Subcutaneous adipose tissue (tissue), 4 donors: ENCODE results near the gene NCK2. TPM values are rescaled to one million over a fixed set of nuclear protein-coding genes. Genes with fewer than 3 reads are reported as not detected.

ENCODE experiments used
- total RNA-seq, 4 donors: library from RNA; depleted of rRNA; stranded (reverse); fragments of >200 nt; gene quantifications; one replicate each; pipeline ENCODE4 v1.1.0, GENCODE V29; 2016
- TF ChIP-seq, protein P1 (sequence below): fragments of 450-650 bp; IDR thresholded peaks from one replicate; pipeline ENCODE4 v1.5.1; 2016; ENCODE audit warnings: low read depth, mild to moderate bottlenecking, control low read depth, antibody characterized with exemption, moderate library complexity

Gene NCK2
- total RNA-seq, 4 donors from 2014 or later = 24.3 to 35.2 (median 27.0) TPM

DNA sequence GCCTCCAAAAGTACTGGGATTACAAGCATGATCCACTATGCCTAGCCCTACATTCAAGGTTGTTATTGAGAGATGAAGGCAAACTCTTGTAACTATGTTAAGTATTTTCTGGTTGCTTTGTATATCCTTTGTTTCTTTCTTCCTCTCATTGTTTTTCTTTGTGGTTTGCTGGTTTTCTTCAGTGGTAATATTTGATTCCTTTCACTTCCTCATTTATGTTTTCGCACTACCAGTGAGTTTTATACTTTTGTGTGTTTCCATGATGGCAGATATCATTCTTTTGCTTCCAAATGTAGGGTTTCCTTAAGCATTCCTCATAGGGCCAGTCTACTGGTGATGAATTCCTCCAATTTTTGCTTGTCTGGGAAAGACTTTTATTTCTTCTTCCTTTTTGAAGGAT lies 90.2 kb downstream of the NCK2 start:
- TF ChIP-seq, protein P1, sequence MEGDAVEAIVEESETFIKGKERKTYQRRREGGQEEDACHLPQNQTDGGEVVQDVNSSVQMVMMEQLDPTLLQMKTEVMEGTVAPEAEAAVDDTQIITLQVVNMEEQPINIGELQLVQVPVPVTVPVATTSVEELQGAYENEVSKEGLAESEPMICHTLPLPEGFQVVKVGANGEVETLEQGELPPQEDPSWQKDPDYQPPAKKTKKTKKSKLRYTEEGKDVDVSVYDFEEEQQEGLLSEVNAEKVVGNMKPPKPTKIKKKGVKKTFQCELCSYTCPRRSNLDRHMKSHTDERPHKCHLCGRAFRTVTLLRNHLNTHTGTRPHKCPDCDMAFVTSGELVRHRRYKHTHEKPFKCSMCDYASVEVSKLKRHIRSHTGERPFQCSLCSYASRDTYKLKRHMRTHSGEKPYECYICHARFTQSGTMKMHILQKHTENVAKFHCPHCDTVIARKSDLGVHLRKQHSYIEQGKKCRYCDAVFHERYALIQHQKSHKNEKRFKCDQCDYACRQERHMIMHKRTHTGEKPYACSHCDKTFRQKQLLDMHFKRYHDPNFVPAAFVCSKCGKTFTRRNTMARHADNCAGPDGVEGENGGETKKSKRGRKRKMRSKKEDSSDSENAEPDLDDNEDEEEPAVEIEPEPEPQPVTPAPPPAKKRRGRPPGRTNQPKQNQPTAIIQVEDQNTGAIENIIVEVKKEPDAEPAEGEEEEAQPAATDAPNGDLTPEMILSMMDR = no peak

DNA sequence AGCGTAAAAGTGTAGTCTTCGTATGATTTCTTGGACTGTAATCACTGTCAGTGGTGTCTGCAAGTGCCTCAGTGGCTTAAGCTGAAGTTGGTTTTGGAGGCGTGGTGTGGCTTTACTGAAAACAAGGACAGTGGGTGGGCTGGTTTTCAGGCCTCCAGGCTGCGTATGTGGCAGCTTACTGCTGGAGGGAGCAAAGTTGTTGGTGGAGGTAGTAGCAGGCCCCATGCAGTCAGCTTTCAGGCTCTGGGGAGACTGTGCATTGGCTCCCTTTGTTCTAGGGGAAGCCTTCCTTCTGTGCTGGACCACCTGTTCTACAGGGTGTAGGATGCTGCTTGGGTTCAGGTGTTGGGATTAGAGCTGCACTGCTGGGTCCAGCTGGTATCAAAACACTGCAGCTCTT lies 91.6 kb downstream of the NCK2 start:
- TF ChIP-seq, protein P1 = no peak

DNA sequence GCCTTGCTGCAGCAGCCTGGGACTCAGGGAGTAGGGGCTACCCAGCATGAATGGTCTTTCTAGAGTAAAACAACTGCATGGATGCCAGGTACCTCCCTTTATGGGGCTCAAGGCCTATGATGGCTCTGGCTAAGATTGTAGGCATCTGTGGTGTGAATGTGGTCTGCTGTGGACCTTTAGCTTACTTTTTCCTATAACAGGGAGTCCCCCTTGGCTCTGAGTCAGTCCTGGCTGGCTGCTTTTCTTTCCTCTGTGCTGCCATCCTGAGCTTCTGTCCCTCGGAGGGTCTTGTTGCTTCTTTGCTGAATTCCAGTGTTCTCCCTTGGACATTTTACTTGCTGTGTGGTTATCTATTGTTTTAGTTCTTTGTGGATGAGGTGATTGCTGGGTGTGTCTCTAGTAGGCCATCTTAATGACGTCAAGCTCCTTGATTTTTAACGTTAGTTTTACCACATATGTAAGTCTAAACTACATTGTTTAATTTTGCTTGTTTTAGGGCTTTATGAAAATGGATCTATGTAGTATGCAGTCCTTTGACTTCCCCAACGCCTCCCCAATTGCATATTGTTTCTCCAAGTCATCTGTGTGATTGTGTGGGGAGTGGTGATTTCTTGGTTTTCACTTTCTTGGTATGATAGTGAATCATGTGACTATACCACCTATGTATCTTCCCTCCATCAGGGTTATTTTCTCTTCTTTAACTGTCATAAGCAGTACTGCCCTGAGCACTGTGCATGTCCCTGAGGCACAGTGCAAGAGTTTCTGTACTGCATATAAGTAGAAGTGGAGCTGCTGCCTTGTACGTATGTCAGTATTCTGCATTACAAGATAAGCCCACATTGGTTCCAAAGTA lies 92.4 kb downstream of the NCK2 start:
- TF ChIP-seq, protein P1 = no peak

DNA sequence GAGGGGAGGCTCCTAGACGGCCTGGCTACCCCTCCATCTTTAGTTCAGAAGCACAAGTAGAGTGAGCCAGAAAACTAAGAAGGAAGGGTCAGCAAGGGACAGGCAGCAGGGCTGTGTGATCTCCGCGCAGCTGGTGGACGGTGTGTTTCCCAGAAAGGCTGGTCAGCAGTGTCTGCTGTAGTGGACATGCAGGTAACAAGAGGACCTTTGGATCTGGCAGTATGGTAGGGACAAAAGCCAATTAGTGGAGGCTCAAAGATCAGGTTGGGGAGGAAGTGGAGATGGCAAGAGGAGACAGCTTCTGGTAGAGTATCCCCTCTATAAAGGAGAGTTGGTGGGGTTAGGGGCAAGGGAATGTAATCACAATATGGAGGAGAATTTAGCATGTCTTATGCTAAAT lies 95.1 kb downstream of the NCK2 start:
- TF ChIP-seq, protein P1 = no peak

DNA sequence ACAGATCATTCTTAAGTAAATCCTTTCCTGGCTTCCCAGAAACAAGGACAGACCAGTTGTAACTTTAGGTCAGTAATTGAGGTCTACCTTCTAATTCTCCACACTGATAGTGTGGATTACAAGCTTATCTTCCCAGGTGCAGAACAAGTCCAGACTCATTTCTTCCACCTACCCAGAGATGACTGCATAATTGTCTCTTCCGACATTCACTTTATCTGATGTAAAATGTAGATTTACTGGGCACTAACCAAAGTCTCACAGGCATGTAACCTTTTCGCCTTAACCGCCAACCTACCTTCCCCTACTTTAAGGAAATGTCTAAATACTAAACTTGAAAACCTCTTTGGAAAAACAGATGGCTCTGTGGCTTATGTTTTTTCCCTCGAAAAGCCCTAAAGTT lies 96.2 kb downstream of the NCK2 start:
- TF ChIP-seq, protein P1 = no peak

DNA sequence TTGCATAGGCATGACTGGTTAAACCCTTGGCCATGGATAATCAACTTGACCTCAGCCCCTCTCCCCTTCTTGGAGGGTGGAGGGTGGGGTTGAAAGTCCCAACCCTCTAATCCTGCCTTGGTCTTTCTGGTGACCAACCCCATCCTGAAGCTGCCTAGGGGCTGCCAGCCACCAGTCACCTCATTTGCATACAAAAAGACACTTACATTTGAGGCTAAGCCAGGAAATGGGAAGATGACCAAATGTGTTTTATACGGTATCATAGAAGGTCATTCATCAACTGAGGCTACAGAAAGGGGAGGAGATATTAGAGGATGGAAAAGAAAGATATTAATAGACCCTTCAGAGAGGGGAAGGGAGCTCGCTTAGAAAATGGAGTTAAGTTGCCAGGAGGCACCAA lies 96.8 kb downstream of the NCK2 start:
- TF ChIP-seq, protein P1 = no peak

DNA sequence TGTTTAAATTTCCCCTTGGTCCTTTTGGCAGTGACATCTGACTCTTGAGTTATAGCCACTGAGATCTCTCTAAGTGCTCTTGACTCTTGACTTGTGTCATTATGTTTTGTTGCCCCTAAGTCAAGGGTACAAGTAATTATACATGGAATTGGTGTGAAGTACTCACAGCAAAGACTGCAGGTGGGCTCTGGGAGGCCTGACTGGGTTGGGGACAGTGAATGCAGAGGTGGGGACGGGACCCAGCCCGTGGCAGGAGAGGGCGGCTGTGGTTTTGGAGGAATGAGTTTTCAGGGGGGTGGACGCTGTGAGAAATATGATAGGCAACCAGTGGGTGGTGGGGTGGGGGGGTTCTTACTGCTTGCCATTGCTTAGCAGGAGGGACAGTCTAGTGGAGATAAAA lies 97.8 kb downstream of the NCK2 start:
- TF ChIP-seq, protein P1 = no peak
